ENCODE measurements around the gene CLK3. TPM values are rescaled to one million over a fixed set of nuclear protein-coding genes. Genes with fewer than 3 reads are reported as not detected.
A peak's percentile ranks its signal among the peaks of the same experiment; 100 is the strongest.
"Not testable (repeated sequence)": the region's sequence is repeated elsewhere in the genome, so short reads cannot be mapped to it uniquely, and the experiment has no call there.

The CLK3 gene
- total RNA-seq (2014; rRNA removed; shearing (Covaris generic)), result 18.6 and 32.8 TPM in 2 replicates

DNA sequence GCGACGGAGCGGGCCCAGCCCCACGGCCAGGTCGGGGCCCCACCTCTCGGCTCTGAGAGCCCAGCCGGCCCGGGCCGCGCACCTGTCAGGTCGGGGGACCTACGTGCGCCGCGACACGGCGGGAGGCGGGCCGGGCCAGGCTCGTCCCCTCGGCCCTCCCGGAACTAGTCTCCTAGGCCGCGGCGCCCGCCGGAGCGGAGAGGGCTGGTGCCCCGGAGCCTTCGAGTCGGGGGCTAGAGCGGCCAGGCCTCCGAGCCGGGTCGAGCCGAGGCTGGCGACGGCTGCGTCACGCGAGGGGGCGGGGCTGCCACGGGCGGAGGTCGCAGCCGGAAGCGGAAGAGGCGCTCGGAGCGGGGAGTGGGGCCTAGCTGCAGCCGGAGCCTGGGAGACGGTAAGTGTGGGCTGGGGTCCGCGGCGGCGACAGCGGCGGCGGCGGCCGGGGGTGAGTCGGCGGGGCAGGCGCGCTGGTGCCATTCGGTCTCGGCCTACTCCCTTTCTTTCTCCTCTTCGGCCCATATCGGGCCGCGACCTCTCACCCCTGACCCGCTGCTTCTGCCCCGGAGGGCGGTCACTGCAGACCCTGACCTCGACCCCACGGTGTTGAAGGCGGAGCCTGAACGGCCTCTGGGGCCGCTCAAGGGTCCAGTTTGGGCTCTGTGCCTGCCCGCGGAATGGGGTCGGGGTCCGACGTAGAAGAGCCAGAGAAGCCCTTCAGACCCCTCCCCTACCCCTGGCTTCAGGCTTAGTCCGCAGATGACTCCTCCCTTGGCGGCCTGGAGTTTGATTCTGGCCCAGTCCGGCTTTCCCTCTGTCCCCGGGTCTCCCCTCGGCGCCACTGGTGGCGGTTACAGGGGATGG lies at the start of gene CLK3:
TSS of gene CLK3 (plus strand) at position 329 of the 858 bp plus-strand sequence. CDS start 3,361 bp downstream, outside the sequence.
- peak; percentile 92 for DNase-seq (ENCODE audit: low spot score)
- in situ Hi-C loops (cut with HindIII; ENCODE audit: low sequenced_read_pairs), result no loop called here

DNA sequence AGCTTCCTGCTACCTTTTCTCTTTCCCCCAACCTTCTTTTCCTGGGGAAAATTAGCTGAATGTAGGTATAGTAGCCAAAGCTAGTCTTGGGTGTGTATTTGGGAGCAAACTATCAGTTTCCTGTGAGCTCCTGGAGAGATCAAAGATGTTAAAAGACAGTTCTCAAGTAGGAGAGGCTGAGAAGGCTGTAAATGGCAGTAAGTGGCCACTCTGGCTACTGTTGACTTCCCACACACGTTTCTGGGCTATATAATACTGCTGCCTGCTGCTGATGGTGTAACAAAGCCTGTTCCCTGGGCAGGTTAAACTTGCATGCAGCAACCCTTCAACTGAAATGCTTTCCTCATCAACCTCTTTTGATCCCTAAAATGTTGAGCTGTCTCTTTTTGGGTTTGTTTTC lies 47.0 kb upstream of the CLK3 start:
- DNase-seq (ENCODE audit: low spot score), result no peak
- in situ Hi-C loops (cut with HindIII; ENCODE audit: low sequenced_read_pairs), result no loop called here

DNA sequence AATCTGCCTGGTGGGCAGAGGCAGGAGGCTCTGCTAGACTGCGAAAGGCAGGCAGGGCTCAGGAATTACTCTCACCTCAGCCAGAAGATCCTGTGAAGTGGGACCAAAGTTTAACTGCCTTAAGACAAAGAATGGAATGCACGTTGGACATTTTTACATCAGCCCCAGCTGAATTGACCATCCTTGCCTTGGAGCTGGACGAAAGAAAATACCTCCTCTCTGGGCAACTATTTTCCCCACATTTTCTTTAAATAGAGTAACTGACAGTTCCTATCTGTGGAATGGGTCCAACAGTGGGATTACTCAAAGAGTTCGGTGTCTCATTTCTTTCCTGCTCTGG lies 45.9 kb upstream of the CLK3 start:
- no peak for DNase-seq (ENCODE audit: low spot score)
- in situ Hi-C loops (cut with HindIII; ENCODE audit: low sequenced_read_pairs), result no loop called here

DNA sequence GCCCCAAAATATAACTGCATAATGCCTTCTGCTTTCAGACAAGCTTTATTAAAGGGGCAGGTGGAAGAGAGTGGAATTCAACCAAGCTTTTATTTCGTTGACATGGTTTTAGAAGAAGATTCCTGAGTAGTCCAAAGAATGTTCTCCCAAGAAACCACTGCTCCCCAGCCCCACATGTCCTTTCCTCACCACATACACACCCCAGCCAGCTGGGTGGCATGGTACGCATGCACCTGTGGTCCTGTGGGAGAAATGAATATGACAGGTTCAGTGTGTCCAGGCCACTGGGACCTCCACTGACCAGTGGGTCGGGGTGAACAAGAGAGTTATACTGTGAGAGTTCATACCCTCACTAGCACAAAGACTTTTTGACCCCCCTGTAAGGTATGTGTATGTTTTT lies 44.4 kb upstream of the CLK3 start:
- no peak for DNase-seq (ENCODE audit: low spot score)
- in situ Hi-C loops (cut with HindIII; ENCODE audit: low sequenced_read_pairs), result no loop called here

GRCh38 chr15:74573987-74574386 lies 41.6 kb upstream of the CLK3 start:
- no peak for DNase-seq (ENCODE audit: low spot score)
- in situ Hi-C loops (cut with HindIII; ENCODE audit: low sequenced_read_pairs), result no loop called here

DNA sequence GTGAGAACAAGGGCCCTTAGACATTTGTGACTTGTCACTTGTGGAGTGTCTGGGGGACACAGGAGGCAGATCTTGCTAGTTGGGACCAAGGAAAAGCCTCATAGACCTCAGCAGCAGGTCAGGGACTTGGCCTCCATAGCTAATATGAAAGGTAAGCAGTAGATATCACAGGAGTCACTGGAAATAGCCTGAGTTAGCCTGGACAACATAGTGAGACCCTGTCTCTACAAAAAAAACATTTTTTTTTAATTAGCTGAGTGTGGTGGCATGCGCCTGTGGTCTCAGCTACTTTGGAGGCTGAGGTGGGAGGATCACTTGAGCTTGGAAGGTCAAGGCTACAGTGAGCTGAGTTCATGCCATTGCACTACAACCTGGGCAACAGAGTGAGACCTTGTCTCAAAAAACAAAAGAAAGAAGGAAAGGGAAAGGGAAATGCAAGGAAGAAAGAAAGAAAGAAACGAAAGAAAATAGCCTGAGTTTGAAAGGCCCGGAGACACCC lies 37.1 kb upstream of the CLK3 start:
- in situ Hi-C loops (cut with HindIII; ENCODE audit: low sequenced_read_pairs), result no loop called here
- DNase-seq (ENCODE audit: low spot score), result no peak

DNA sequence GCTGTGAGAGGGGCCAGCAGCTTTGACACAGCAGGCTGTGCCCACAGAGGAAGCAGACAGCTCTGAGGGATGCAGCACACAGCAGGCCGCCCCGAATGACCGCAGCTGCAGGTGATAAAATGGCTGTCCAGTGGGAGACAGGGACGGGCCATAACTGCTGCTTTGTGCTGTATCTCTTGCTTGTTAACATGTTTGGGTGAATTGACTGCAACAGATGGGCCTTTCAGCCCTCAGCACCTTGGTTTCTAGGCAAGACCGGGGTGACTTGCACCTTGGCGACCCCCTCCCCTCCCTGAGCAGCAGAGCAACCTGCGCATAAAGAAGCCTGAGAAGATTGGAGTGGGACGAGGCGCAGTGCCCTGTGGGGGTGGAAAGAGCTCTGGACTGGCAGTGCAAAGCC lies 36.6 kb upstream of the CLK3 start:
- in situ Hi-C loops (cut with HindIII; ENCODE audit: low sequenced_read_pairs), result no loop called here
- DNase-seq (ENCODE audit: low spot score), result no peak

GRCh38 chr15:74580538-74581350 lies 34.9 kb upstream of the CLK3 start:
- DNase-seq (ENCODE audit: low spot score), result no peak
- in situ Hi-C loops (cut with HindIII; ENCODE audit: low sequenced_read_pairs), result no loop called here

DNA sequence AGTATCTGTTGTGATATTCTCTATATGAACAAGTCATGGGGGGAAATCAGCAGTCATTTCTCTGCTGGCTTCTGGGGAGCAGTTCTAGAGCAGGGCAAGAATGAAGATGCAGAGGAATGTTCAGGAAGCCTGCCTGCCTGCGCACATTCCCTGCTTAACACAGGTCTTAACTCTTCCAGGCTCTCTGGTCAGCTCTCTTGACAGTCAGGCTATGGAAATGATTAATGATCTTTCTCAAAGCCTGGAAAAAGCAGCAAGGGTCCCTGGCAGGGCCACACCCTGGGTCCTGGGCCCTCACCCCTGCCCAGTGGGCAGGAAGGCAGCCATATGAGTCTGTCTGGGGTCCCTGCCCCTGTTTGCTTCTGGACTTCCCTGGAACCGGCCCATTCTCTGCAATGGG lies 31.4 kb upstream of the CLK3 start:
- in situ Hi-C loops (cut with HindIII; ENCODE audit: low sequenced_read_pairs), result no loop called here
- no peak for DNase-seq (ENCODE audit: low spot score)

- no peak for DNase-seq (ENCODE audit: low spot score)
- in situ Hi-C loops (cut with HindIII; ENCODE audit: low sequenced_read_pairs), result no loop called here
Measured at GRCh38 chr15:74584779-74585178, 30.9 kb upstream of the CLK3 start.

DNA sequence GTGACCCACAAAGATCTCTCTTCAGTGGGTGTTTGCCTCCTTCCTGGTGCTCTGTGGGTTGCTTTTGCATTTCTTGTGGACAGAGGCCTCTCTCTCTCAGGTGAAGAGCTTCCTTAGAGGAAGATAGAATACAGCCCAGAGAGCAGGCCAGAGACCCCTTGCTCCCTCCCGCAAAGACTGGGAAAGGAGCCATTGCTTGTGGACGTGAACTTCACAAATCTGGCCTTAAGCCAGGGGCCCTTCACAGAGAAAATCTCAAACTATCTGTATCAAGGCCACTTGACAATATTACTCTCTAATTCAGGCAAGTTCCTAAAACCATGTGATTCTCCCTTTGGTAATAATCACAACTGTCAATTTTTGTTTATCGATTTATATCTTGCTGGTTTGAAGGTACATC lies 30.4 kb upstream of the CLK3 start:
- no peak for DNase-seq (ENCODE audit: low spot score)
- in situ Hi-C loops (cut with HindIII; ENCODE audit: low sequenced_read_pairs), result no loop called here

DNA sequence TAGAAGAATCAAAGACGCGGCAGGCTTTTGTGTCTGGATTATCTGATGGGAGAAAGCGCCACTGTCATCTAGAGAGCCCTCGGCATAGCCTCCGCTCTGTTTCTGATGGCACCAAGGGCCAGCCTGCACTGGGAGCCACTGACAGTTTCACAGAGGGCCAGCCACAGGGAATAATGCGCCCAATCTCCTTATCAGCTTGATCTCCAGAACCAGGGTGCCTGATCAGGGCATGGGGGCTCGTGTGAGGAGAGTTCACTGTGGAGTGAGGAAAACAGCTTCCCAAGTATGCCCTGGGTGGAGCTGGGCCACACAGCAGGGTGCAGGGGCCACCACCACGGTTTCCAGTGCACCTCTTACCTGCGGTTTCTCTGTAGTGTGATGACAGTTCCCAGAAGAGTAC lies 29.8 kb upstream of the CLK3 start:
- DNase-seq (ENCODE audit: low spot score), result no peak
- in situ Hi-C loops (cut with HindIII; ENCODE audit: low sequenced_read_pairs), result no loop called here

DNA sequence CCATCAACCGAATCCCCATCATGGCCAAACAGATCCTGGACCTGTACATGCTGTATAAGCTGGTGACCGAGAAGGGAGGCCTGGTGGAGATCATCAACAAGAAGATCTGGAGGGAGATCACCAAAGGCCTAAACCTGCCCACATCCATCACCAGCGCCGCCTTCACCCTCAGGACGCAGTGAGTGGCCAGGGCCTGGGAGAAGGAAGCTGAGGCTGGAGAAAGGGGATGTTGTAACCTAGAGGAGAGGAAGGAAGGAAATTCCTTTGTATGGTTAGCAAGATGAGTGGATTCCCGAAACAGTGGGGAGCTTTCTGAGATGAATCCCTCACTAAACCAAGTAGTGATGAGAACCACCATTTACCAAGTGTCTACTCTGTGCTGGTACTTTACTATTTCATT lies 25.8 kb upstream of the CLK3 start:
- no peak for DNase-seq (ENCODE audit: low spot score)
- in situ Hi-C loops (cut with HindIII; ENCODE audit: low sequenced_read_pairs), result no loop called here

DNA sequence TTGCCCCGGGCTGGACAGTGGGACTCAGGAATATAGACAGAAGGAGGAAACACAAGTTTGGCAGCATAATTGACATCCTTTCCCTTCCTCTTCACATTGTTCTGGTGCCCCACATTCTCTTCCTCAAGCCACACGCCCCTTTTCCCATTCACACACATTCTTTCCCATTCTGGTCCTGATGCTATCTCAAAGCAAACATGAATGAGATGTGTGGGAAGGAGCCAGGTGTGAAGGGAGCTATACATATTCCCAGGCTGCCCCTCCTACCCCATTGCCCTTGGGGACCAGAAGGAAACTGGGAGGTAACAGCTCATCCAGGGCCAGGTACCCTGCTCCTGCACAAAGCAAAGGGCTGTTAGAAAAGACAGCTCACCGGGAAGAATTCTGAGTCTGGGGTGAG lies 23.4 kb upstream of the CLK3 start:
- no peak for DNase-seq (ENCODE audit: low spot score)
- in situ Hi-C loops (cut with HindIII; ENCODE audit: low sequenced_read_pairs), result no loop called here

DNA sequence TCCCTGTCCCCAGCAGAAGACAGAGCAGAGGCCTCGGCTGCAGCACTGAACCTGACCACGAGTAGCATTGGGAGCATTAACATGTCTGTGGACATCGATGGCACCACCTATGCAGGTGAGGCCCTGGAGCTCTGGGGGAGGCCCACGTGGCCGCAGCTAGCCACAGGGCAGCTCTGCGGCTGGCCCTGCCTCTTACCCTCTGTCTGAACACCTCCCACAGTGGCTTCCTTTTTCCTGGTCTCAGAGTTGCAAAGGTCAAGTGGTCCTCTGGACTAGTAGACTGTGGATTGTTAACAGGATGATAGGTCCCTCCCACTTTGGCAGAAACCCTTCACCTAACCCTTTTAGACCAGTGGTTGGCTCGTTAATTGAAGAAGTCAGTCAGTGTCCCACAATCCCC lies 22.5 kb upstream of the CLK3 start:
- DNase-seq (ENCODE audit: low spot score), result no peak
- in situ Hi-C loops (cut with HindIII; ENCODE audit: low sequenced_read_pairs), result no loop called here

- no peak for DNase-seq (ENCODE audit: low spot score)
- in situ Hi-C loops (cut with HindIII; ENCODE audit: low sequenced_read_pairs), result no loop called here
Measured at GRCh38 chr15:74594455-74594854, 21.2 kb upstream of the CLK3 start.

GRCh38 chr15:74595271-74595670 lies 20.4 kb upstream of the CLK3 start:
- in situ Hi-C loops (cut with HindIII; ENCODE audit: low sequenced_read_pairs), result no loop called here
- DNase-seq (ENCODE audit: low spot score), result no peak

- in situ Hi-C loops (cut with HindIII; ENCODE audit: low sequenced_read_pairs); DNase-seq (ENCODE audit: low spot score): not testable (repeated sequence)
Measured at GRCh38 chr15:74596736-74597135, 18.9 kb upstream of the CLK3 start.

DNA sequence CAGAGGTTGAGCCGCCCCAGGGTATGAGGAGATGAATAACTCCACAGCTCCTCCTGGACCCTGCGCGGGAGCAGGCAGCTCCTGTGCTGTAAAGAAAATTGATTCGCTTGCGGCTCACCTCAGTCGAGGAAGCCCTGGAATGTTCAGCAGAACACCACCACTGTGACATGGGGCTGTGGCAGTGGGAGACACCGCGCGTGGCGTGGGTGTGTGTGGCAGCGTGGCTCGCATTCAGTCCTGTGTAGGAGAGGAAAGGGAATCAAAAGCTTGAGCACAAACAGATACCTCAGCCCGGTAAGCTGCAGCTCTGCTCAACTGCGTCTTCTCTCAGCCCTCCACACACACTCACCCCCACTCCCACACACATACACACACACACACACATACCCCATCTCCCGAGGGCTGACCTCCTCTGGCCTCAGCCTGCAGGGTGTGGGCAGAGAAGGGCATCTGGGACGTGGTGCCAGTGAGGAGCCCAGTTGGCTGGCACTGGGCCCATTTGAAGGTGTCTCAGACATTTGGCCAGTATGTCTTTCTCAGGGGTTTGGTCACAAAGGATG lies 18.4 kb upstream of the CLK3 start:
- DNase-seq (ENCODE audit: low spot score); in situ Hi-C loops (cut with HindIII; ENCODE audit: low sequenced_read_pairs): not testable (repeated sequence)

Data from G401 (cell line).